Measurements from ENCODE around the gene SOX8.

DNA sequence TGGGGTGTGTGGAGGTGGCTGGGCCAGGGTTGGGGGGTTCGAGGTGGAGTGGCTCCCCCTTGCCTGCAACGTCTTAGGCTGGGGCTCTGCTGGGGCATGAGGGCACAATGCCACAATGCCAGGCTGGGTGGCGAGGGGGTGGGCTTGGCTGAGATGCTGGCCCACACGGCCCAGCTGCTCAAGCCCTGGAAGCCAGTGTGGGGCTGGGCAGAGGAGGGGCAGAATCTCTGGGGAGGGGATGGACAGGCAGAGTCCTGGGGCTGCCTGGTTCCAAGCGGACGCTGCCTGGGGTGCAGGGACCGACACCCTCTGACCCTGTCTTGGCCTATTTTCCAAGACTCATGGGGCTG lies 53.5 kb downstream of the SOX8 start:
- TF ChIP-seq, protein P1, sequence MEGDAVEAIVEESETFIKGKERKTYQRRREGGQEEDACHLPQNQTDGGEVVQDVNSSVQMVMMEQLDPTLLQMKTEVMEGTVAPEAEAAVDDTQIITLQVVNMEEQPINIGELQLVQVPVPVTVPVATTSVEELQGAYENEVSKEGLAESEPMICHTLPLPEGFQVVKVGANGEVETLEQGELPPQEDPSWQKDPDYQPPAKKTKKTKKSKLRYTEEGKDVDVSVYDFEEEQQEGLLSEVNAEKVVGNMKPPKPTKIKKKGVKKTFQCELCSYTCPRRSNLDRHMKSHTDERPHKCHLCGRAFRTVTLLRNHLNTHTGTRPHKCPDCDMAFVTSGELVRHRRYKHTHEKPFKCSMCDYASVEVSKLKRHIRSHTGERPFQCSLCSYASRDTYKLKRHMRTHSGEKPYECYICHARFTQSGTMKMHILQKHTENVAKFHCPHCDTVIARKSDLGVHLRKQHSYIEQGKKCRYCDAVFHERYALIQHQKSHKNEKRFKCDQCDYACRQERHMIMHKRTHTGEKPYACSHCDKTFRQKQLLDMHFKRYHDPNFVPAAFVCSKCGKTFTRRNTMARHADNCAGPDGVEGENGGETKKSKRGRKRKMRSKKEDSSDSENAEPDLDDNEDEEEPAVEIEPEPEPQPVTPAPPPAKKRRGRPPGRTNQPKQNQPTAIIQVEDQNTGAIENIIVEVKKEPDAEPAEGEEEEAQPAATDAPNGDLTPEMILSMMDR (IDR thresholded peaks at IDR 0.05; ENCODE audit: low read length): no peak
- no peak for TF ChIP-seq EZH2 (IDR thresholded peaks at IDR 0.05; ENCODE audit: borderline replicate concordance, low read length)
